ENCODE measurements around the gene ABCA2. TPM values are rescaled to one million over a fixed set of nuclear protein-coding genes. Genes with fewer than 3 reads are reported as not detected.

The ABCA2 gene
- polyA plus RNA-seq, 1 of the 3 experiments (the other 2 are of a cell fraction) = 34.7 TPM

GRCh38 chr9:136983656-136984314, 44.3 kb downstream of the ABCA2 start:
- no peak overlapping the region for H3K27ac ChIP-seq (ENCODE audit: low read depth in 2 of 2, low read length in 1 of 2)
- H3K9me3 ChIP-seq = no peaks in the 10 kb centered on the region
- H3K36me3 ChIP-seq (replicated peaks in 1 of 2; ENCODE audit: control insufficient read depth in 1 of 2, insufficient read depth in 2 of 2, low read length in 1 of 2) = no peaks in the 10 kb centered on the region
- TF ChIP-seq CTCF (IDR thresholded peaks at IDR 0.05) (no peak), REST (IDR thresholded peaks at IDR 0.05; ENCODE audit: low read depth, low read length) (no peak), NRF1 (IDR thresholded peaks at IDR 0.05; ENCODE audit: low read depth, low read length) (no peak), NFIC (IDR thresholded peaks at IDR 0.05; ENCODE audit: borderline replicate concordance) (no peak), IRF3 (IDR thresholded peaks at IDR 0.05; ENCODE audit: low read depth, low read length) (no peak), YY1 (IDR thresholded peaks at IDR 0.05; ENCODE audit: low read depth) (no peak), RXRA (IDR thresholded peaks at IDR 0.05; ENCODE audit: borderline replicate concordance, low read depth) (no peak), GATA2 (CRISPR knock-in tag; IDR thresholded peaks at IDR 0.05) (no peak), SIN3A (IDR thresholded peaks at IDR 0.05; ENCODE audit: borderline replicate concordance, low read depth, low read length) (no peak), GABPA (IDR thresholded peaks at IDR 0.05; ENCODE audit: low read depth) (no peak), PBX3 (IDR thresholded peaks at IDR 0.05) (no peak), USF2 (IDR thresholded peaks at IDR 0.05; ENCODE audit: borderline replicate concordance, low read depth, low read length) (no peak), USF1 (IDR thresholded peaks at IDR 0.05; ENCODE audit: borderline replicate concordance, low read depth) (no peak), MXI1 (IDR thresholded peaks at IDR 0.05; ENCODE audit: low read depth, low read length) (no peak), FOXM1 (IDR thresholded peaks at IDR 0.05; ENCODE audit: low read depth) (no peak), MAX (IDR thresholded peaks at IDR 0.05; ENCODE audit: low read depth) (no peak), EZH2phosphoT487 (IDR thresholded peaks at IDR 0.05; ENCODE audit: borderline replicate concordance, low read depth) (no peak), TAF1 (IDR thresholded peaks at IDR 0.05; ENCODE audit: borderline replicate concordance, low read depth, low read length) (no peak), RAD21 (IDR thresholded peaks at IDR 0.05; ENCODE audit: low read length) (no peak), ZBTB33 (IDR thresholded peaks at IDR 0.05; ENCODE audit: borderline replicate concordance, low read depth) (no peak)
- H3K9ac ChIP-seq = no peak overlapping the region
- peaks cover 0 to 5% of the 10 kb centered on the region in 2 experiments; a peak in 1 of 4 replicates for H3K4me1 ChIP-seq (ENCODE audit: control insufficient read depth in 1 of 2, insufficient read depth in 2 of 2, low read depth in 1 of 2, low read length in 1 of 2)
- no peaks in the 10 kb centered on the region for H3K79me2 ChIP-seq (ENCODE audit: insufficient read depth)
- POLR2A ChIA-PET = no interaction called here
- no peaks in the 10 kb centered on the region for H3K9me2 ChIP-seq
- H3K4me2 ChIP-seq = no peak overlapping the region
- no peaks in the 10 kb centered on the region for H3K27me3 ChIP-seq (ENCODE audit: insufficient read depth)
- no peak for DNase-seq
- 67% methylated on average over 4 of the region's 11 CpGs for WGBS (ENCODE audit: low lambda C conversion rate)
- H2AFZ ChIP-seq (ENCODE audit: low read depth) = no peak overlapping the region
- CTCF ChIA-PET = interaction anchor here (3.6 kb wide), 1 partner anchor 45 kb away, joined by 14 read pairs; the partner anchor contains the start of gene ABCA2
- no peaks in the 10 kb centered on the region for H4K20me1 ChIP-seq (ENCODE audit: insufficient read depth)
- no peak overlapping the region for H3K4me3 ChIP-seq (ENCODE audit: low read depth in 2 of 2, low read length in 1 of 2)
- H3F3A ChIP-seq (replicated peaks; ENCODE audit: insufficient read depth) = peaks cover 4% of the 10 kb centered on the region

Measured in SK-N-SH (cell line).